HG02938 (cell line): ENCODE results near the gene KCNMB3.
"Not testable (repeated sequence)": the region's sequence is repeated elsewhere in the genome, so short reads cannot be mapped to it uniquely, and the experiment has no call there.

Experiments
- ATAC-seq: cut with Tn5 transposase; IDR thresholded peaks from one replicate; pipeline ENCODE4 v1.9.1; 2021; ENCODE audit warnings: mild to moderate bottlenecking, moderate library complexity; ENCODE audit not compliant: unreplicated experiment

The KCNMB3 gene

DNA sequence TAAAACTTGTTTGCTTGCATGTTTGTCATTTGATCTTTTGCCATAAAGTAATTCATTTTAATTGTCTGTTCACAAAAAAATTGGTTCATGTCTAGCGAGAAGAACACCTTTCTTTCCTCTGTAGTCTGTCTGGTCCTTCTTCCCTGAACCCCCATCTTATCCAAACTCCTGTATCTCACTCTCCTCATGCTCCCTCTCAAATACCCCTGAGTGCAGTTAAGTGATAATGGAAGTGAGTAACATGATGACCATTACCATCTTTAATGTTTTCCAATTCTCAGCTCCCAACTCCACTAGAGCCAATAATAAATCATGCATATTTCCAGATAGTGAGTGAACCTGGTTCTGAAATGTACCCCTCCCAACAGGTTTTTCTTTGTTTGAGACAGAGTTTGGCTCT lies 14.2 kb upstream of the KCNMB3 start:
- ATAC-seq: no peak

DNA sequence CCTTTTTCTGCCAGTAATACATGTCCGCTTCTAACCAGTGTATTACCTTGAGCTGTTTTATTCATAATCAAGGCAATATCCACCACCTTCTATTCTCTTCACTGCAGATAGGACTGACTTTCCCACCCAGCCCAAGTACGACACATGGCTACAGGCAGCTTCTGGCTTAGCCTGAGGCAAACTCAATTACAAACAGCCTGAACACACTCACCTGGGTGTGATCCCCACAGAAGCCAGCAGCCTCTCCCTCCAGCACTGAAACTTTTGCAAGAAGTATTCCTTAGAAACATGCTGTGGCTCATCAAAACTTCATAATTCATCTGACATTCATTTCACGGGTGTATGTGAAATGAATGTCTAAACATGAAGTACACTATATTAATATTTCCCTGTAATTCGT lies 13.5 kb upstream of the KCNMB3 start:
- ATAC-seq: no peak

DNA sequence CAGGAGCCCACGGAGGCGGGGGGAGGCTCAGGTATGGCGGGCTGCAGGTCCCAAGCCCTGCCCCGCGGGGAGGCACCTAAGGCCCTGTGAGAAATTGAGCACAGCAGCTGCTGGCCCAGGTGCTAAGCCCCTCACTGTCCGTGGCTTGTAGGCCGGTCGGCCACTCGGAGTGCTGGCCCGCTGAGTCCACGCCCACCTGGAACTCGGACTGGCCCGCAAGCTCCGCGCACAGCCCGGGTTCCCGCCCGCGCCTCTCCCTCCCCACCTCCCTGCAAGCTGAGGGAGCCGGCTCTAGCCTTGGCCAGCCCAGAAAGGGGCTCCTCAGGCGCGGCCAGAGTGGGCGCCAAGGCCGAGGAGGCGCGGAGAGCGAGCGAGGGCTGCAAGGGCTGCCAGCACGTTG lies 12.2 kb upstream of the KCNMB3 start:
- no peak for ATAC-seq

DNA sequence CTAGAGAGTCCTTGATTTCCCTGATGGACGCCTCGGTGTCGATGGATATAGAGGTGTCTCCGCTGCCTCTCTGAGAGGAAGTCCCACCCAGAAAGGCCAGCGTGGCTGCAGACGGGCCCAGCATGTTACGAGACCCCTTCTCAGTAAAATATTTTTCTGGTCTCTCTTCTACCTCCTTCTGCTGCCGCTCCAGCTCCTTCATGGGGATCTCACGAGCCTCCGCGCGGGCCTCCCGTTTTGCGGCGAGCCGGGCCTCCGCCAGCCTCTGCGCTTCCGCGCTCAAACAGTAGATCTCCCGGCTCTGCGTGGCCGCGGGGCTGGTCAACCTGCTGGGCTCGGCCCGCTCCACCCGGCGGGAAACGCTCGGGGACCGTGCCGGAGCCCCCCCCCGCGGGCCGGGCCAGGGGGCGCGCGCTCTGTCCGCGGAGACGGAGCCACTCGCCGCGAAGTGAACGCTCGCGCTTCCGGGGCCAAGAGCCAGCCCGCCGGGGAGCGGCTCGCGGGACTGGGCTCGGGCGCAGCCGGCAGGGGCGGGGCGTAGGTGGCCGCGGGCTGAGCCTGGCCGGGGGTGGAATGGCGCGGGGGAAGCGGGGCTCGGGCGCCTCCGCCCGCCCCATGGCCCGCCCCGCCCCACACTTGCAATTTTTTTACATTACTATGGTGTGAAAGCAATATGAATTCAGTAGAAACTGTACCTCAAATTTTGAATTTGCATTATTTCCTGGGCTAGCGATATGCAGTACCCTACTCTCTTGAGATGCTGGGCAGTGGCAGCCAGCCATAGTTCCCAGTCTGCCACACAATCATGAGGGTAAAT lies 10.2 kb upstream of the KCNMB3 start:
- peak; percentile 63 for ATAC-seq

DNA sequence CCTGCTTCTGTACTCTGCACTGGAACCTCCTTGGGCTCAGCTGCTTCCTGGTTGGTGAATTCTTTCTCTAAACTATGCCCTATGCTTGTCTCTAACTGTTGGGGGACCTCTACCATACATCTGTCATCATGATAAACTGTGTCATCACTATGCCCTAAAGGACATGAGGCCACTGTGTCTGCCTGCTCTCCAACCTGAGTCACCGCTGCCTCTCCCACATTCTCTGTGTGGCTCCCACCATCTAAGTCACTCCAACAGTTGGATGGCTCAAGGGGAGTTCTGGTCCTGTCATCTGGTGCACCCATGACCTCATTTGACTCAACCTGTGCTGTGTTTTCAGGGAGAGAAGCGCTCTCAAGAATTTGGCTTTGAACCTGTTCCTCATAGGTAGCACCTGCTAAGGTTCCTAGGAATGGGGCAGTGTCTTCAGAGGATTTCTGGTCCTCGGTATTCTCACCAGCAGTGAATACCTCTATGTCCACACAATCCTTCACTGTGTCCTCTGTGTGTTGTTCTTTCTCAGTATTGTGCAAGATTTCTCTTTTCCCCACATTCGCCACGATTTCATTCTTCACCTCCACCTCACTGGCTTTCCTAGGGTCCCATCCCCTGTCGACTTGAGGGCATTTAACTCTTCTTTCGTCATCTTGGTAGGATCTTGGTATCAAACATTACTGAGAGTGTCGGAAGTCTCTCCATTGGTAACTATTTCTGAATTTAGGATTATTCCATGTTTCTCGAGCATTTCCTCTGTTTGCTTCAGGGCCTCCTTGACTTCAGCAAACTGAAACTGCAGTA lies 9.2 kb upstream of the KCNMB3 start:
- ATAC-seq: not testable (repeated sequence)

DNA sequence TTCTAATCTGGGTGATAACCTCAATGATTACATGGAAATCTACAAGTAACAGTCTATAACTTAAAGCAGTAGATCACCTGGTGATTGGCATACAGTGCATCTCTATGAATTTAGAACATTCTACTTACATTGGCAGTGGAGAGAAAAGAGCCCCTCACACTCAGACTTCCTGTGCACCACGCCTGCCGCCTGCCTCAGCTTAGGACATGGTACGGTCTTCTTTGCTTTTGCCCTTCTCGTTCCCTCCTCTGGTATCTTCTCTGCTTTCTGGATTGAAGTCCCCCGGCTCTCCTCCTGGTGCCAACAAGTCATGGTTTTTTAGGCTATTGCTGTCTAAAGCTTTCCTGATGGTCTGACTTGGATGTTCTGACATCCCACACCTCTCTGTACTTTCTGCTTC lies 7.9 kb upstream of the KCNMB3 start:
- ATAC-seq: no peak

DNA sequence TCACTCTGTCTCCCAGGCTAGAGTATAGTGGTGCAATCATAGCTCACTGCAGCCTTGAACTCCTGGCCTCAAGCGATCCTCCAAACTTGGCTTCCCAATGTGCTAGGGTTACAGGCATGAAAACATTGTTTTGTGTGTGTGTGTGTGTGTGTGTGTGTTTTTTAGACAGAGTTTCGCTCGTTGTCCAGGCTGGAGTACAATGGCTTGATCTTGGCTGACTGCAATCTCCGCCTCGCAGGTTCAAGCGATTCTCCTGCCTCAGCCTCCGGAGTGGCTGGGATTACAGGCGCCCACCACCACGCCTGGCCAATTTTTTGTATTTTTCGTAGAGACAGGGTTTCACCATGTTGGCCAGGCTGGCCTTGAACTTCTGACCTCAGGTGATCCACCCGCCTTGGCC lies 6.8 kb upstream of the KCNMB3 start:
- ATAC-seq: not testable (repeated sequence)

DNA sequence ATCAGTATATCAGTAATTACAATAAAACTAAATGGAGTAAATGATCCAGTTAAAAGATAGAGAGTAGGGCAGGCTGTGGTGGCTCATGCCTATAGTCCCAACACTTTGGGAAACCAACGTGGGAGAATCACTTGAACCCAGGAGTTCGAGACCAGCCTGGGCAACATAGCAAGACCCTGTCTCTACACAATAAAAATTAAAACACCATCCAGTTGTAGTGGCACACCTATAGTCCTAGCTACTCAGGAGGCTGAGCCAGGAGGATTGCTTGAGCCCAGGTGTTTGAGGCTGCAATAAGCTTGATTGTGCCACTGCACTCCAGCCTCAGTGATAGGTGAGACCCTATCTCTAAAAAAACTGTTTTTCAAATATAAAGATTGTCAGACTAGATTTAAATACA lies 5.9 kb upstream of the KCNMB3 start:
- ATAC-seq: no peak

DNA sequence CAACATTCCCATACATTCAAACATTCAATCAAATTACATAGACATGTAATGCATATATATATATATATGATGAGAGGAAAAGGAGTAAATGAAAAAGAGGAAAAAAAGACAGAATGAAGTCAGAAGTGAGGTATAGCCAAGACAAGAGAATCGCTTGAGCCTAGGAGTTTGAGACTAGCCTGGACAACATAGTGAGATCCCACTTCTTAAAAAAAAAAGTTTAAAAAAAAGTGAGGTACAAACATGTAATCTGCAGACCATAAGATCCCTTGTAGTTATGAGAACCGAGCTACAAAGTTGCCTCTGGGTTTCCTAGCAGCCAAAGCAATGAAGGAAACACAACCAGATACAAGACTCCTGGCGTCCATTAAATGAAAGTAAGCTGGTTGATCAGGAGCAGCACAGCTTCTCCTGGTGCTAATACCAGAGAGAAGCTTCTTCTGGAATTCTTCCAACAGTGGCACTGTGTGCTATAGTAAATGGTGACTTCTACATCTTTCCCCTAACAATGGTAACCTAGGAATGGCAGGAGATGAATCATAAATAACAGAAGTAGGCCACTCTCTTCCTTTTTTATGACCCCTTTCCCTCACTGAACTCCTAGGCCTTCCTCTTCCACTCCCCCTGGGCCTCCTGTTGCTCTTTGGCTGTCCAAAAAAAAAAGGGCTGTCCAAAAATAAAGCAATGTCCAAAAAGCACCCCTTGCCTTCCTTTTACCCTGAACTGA lies 3.5 kb downstream of the KCNMB3 start:
- ATAC-seq: no peak

DNA sequence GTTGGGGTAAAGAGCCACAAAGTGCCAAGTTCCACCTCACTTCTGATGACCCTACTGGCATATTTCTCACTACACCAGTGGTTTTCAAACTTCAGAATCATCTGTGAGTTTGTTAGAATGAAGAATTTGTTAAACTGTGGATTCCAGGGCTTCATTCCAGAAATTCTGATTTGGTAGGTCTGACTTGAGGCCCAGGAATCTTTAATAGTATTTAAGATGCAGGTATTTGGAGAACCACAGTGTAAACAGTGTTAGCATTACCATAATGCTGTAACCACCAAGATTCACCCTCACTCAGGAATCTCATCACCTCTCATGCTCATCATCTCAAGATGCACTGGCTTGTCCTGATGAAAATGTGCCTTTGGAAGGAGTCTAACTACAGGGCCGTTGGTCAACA lies 6.0 kb downstream of the KCNMB3 start:
- no peak for ATAC-seq

DNA sequence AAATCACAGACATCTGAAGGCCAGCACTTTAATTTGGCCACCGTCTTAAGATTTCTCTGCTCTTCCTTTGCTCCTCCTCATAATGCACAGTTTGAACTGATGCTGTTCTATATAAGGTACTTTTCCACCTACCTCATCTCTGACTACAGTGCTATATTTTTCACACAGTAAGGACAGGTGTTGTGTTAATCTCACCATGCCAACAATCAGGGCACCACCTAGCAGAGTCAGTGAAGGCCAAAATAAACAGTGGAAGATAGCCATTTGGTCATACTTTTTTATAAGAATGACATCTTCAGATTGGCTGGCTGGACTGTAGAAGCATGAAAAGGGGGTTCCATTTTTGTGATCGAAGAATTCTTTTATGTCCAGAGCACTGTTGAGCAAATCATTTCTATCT lies 8.1 kb downstream of the KCNMB3 start:
- ATAC-seq: not testable (repeated sequence)

DNA sequence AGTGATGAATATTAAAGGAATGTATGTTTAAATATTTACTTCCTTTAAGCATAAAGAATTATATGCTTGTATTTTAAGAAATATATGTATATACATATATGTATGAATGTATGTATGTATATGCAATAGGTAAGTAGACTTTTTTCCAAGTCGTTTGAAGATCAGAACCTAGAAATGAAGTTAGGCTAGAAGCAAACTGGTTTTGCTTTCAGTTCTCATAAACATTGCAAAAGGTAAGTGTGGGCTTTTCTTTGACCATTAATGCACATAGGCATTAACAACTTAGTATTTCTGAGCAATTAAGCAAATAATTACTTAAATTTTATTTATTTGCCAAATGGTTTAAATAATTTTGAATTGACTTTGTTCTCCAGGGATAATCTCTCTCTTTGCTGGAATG lies 10.6 kb downstream of the KCNMB3 start:
- peak; percentile 35 for ATAC-seq

DNA sequence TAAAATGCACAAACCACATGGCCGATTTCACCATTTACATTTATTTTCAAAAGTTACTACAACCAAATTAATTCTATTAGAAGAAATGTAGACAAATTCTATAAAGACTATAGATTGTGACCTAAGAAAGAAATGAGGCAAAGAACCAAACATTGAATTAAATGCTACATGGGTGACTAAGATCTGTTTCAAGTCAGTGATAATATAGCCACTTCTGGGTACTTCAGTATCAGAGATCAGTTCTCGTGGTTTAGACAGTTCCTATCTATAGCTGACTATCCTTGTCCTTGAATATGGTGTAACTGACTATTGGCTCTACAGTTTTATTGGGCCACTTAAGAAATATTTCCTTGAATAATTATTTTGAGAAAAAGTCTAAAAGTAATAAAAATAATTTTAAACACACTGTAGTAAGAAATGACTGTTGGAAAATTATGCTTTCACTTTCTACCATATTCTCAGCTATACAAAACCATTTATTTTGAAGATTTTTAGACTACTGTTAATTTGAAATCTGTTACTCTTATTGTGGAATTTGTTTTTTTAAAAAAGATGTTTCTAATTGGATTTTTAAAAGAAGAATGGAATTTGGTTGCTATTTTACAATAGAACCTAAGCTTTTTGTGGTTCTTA lies 14.1 kb downstream of the KCNMB3 start:
- ATAC-seq: peak; percentile 87

DNA sequence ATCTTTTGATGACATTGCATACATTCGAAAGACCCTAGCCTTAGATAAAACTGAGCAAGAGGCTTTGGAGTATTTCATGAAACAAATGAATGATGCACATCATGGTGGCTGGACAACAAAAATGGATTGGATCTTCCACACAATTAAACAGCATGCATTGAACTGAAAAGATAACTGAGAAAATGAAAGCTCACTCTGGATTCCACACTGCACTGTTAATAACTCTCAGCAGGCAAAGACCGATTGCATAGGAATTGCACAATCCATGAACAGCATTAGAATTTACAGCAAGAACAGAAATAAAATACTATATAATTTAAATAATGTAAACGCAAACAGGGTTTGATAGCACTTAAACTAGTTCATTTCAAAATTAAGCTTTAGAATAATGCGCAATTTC lies 16.7 kb downstream of the KCNMB3 start:
- no peak for ATAC-seq

DNA sequence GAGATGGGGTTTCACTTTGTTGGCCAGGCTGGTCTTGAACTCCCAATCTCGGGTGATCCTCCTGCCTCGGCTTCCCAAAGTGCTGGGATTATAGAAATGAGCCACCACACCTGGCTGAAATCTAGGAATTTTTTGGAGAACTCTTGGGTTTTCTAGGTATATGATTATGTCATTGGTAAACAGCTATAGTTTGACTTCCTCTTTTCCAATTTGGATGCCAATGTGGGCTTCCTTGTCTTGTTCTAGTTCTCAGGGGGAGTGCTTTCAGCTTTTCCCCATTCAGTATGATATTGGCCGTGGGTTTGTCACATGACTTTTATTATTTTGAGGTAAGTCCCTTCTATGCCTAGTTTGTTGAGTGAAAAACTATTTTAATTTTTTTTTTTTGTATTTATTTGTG lies 17.9 kb downstream of the KCNMB3 start:
- no peak for ATAC-seq

DNA sequence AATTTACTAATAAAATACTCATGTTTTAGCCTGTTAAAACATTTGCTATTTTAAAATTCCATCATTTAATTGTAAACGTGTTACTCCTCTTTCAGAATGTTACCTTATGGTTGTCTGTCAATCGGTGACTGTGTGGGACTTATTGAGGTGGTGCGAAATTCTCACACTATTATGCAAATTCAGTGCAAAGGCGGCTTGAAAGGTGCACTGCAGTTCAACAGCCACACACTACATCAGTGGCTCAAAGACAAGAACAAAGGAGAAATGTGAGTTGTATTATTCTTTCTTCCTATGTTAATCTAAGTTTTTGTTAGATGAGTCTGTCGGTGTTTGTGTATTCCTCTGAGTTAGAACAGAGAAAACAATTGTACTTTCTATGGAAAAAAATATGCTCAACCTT lies 21.7 kb downstream of the KCNMB3 start:
- no peak for ATAC-seq

DNA sequence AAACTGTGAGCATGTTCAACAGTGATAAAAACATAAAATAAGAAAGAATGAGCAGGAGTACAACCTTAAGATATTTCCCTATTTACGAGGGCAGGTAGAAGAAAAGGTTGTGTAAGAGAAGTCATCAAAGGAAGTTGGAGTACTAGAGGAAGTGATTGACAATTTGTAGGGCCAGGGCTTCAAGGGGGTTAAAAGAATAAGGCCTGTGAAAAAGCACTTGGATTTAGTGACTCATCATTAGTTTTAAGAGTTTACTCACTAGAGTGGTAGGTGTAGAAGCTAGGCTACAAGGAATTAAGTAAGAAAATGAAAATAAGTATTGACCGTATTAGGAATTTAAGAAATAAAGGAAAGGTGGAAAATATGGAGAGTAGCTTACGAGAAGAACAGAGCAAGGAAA lies 23.6 kb downstream of the KCNMB3 start:
- no peak for ATAC-seq

DNA sequence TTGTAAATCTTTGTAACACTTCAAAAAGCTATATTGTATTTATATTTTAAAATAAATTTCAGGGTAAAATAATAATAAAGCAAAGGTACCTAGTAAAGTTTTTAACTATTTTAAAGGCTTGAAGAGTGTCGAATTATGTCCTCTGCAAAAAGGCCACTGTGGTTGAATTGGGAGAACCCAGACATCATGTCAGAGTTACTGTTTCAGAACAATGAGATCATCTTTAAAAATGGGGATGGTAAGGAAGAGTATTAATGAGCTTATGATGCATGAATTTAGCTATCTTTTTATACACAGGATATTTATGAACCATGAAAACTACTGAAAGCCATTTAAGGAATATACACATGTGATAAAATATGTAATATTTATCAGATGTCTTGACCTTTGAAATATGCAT lies 26.3 kb downstream of the KCNMB3 start:
- ATAC-seq: no peak

DNA sequence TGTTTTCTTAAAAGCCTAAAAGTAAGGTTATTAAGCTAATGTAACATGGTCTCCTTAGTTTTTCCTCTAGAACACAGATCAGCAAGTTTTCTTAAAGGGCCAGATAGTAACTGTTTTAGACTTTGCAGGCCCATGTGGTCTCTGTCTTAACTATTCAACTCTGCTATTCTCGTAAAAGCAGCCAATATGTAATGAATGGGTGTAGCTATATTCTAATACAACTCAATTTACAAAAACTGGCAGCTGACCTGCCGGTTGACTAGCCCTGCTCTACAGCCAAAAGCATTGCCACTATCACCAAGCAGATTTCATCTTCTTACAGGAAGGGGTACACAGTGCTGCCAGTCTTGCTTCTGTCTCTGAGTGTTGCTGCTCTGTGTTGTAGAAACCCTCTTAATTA lies 27.4 kb downstream of the KCNMB3 start:
- ATAC-seq: no peak

DNA sequence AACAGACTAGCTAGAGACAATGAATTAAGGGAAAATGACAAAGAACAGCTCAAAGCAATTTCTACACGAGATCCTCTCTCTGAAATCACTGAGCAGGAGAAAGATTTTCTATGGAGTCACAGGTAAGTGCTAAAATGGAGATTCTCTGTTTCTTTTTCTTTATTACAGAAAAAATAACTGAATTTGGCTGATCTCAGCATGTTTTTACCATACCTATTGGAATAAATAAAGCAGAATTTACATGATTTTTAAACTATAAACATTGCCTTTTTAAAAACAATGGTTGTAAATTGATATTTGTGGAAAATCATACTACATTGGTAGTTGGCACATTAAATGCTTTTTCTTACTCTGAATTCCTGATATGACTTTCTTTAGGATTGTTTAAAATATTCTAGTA lies 32.7 kb downstream of the KCNMB3 start:
- not testable (repeated sequence) for ATAC-seq

DNA sequence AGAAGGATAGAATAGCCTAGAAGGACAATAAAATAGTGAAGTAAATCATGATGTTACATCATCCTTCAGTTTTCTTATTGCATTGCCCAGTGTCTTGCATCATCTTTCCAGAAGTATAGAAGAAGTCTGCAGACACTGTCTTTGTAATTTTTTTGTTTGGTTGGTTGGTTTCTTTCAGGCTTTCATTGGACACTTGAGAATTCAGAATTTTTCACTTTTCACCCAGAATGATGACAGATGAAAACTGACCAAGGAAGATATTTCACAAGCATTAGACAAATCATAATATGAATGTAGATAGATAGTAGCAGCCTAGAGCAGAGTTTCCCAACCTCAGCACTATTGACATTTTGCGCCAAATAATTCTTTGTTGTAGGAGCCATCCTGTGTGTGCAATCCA lies 35.4 kb downstream of the KCNMB3 start:
- ATAC-seq: not testable (repeated sequence)
